CD4-positive, alpha-beta T cell treated with Interleukin-10 for 1 hour (primary cell): ENCODE results near the gene ARRDC3.

ENCODE experiments used
- DNase-seq: peaks from one replicate; pipeline ENCODE4 v3.0.0-alpha.2; 2020

The ARRDC3 gene

DNA sequence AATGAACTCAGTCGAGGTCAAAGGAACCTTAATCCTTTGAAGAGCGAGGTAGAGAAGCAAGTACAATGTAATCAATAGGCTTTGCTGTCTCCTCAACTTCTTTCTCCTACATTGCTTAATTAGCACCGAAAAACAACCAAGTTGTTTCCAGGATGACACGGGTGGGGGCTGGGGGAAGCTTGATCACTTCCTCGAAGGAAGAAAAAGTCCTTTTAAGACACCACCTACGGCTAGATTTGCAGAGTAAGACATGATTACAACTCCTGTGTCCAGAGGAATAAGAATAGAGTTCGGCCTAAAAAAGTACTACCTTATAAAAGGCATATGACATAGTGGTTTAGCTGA, 811 bp upstream of the ARRDC3 start:
- DNase-seq = peak; percentile 32

DNA sequence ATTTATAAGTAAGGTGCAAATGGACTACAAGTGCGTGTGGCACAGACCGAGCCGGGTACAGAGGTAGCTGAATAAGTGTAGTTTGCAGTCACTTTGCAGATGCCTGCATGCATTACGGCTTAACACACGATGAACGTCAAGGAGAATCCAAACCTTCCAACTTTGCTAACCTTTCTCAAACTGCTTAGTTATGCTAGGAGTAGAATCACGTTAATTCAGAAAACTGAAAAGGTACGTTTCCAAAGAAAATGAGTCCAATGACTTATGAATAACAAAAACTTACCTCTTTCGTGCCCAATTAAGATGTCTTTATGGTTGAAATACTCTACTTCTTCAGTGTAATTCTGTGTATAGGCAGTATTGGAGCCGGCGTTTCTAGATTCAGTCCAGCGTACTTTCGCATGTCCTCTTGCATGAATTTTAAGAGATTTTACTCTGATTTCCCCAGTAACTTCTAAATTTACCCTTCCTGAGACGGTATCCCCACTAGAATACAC, 539 bp downstream of the ARRDC3 start:
- peak; percentile 54 for DNase-seq

DNA sequence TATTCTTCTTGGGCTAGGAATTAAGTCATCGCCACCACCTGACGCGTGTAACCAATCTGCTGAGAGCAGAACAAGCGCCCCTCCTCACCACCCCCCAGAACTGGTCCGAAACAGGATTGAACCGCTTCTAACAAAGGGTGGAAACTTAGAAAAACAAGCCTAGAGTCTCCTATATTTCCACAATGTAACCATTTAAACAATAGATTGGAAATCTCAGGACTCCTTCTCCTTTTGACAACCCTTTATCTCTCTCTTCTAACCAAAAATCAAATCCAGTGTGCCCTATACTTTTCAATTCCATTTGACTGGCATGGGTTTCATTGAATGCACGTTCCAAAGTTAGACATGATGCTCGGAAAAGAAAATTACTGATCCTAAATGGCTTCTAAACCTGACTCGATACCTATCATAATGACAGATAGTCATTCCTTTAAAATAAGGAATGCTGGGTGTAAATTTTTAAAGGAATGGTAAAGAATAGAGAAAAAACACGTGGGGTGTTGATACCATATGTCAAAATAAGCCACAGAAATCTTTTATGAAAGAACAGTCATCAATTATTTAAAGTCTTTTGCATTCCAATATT, 1.2 kb downstream of the ARRDC3 start:
- peak; percentile 88 for DNase-seq

DNA sequence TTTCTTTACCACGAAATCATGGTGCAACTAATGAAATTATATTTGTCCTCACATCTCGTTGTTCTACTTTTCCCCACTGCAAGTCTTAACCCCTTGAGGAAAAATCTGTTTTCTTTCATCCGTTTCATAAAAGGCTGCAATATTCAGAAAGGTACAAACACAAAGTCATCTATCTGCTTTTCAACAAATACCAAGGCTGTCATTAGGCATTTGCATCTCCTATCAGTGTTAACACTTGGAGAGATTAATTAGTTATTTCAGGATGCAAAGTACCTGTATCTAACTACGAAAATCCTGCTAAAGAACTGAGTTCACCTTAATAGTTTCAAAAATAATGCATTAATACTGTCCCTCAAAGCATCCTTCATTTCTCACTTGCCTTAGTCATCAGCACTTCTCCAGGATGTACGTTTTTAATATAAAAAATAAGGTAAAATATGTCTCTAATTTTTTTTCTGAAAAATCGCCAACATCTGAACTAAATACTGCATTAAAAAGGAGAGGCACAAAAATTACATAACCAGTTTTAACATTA, 1.8 kb downstream of the ARRDC3 start:
- no peak for DNase-seq

DNA sequence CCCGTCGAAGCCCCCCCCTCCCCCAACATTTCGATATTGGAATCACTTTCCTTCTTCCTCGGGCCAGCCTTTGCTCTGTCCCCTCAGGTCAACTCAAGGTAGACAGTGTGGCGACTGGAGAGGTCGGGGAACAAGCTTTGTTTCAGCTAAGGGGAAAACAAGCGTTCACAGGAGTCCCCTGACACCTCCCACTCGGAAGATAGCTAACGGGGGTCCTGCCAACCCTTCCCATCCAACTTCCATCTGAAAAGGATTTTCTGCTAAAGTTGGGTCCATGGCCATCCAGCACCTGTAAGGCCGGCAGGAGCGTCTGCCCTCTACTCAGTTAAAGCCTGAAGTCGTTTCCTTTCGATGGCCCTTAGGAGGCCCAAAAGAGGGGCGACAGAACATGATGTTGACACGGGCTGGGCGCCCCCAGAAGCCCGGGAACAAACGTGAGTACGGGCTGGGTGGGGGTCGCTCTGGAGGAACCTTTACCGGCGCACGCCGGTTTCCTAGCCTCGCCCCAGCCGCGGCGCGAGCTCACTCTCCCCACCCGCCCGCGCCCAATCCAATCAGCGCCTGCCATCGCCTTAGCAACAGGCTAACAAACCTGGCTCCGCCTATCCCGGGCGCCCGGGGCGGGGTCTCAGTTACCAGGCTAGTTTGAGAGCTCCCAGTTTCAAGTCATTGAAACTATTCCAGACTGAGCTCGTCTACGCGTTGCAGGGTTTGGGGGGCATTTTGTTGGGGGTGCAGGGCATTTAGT, 2.5 kb downstream of the ARRDC3 start:
- peak; percentile 98 for DNase-seq

DNA sequence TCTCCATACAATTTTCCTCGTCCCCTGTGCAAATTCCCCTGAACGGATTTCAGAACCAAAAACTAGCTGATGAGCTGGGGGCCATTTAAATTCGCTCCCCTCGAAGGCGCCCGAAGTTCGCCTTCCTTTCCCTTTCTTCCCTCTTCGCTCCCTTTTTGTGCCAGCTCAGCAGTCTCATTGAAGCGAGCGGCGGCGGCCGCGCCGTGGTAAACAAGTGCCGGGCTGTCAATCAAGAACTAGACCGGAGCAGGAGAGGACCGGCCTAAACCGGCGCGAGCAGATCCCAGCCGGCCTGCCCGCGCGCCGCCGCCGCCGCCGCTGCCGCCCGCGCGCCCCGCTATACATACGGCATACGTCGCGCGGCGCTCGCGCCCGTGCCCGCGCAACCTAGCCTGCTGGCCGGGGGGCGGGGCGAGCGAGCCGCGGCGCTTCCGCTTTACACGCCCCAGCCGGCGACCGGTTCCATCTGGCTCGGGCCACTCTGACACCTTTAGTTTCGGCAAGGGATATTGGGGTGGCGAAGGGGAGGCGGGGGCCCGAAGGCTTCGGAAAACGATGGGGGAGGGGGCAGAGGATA, 3.1 kb downstream of the ARRDC3 start:
- DNase-seq = peak; percentile 96

DNA sequence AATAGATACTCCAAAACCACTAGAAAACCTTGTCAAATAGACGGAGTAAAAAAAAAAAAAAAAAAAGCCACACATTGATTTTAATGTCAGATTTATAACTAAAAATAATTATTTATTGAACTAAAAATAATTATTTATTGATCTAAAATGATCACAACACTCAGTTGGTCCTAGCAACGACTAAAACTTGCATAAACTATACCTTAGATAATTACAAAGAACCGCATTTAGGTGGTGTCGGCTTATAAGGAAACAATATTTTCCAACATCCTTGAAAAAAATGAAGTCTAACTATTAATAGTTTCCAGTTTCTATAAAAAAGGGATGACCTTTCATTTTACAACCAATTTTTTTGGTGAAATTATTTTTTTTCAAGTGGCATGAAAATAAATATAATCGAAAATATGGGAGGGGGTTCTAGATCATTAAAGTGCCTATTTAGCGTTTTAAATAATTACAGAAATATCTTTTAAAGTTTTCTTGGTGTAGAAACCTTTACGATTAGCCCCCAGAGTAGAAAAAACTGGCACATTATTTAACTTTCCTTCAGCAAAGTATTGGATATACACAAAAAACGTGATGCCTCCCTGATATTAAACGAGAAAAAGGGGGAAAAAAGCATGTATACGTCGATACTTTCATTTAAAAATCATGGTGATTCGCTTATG, 3.7 kb downstream of the ARRDC3 start:
- DNase-seq = no peak

DNA sequence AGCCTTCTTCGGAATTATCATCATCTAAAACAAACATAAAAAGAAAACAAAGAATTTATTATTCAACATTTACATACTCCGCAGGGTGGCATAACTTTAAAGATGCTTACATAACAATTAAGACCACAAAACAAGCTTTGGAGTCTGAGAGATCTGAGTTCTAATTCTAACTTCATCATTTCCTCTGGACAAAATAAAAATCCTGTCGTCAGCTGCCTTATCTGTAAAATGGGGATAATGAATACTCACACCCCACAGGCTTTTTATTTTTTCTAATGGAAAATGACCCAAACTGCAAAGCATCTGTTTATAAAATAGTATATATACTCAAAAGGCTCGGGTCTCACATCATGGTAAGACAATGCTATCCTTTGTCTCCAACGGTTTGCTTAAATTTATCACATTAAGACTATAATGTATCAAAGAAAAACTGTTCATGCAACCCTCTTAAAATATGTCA, 4.3 kb downstream of the ARRDC3 start:
- DNase-seq = no peak

DNA sequence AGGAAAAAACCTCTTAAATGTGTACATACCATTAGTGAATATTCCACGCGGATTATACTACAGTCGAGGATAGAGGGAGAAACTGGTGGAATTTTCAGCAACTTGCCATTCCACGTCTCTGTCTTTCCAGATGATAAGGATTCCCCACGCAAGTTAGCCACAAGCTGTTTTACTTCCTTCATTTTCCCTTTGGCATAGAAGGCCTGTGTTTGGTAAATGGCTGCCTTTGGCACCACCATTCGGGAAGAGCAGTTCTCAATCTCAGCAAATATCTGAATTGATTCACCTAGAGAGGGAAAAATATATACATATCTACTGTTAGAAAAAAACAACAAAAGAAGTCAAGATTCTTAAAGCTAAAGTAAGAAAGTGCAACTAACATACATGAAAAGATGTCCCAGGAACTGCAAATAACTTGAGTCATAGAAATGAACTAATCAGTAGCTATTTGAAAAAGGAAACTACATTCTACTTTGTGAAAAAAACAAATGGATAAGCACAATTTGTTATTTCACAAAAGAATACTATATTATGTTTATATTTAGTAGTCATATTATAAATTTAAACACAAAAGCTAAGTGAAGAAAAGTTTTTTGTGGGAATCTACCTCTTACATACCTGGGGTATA, 8.1 kb downstream of the ARRDC3 start:
- no peak for DNase-seq

DNA sequence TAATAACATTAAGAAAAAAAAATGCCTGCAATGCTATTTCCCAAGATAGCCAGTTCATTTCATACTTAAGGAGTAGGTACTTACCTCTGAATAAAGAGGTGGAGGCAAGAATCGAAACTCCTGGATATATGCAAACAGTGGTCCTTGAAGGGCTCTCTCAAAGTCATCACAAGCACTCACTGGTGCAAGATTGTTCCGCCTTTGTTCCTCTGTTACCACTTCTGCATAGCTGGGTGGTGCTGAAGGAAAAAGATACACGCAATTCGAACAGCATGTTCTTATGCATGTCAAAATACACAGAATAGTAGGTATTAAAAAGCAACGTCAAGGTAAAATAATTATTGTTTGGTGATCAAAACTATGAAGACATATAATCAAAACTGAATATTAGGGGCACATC, 9.5 kb downstream of the ARRDC3 start:
- no peak for DNase-seq

DNA sequence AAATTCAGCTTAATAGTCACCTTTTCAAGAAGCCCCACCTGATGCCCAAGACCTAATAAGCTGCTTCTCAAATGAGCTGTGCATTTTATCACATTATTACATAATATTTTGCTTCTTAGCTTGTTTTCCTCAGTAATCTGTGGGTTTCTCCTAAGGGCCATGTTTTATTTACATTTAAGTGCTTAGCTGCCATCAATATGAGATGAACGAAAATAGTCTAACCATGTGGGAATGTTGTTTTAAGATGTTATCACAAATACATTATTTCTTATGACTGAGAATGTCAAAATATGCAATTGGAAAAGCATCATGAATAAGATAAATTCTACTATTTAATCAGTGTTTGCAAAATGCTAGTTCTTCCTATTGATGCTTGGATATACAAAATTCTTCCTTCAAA, 10.1 kb downstream of the ARRDC3 start:
- no peak for DNase-seq

DNA sequence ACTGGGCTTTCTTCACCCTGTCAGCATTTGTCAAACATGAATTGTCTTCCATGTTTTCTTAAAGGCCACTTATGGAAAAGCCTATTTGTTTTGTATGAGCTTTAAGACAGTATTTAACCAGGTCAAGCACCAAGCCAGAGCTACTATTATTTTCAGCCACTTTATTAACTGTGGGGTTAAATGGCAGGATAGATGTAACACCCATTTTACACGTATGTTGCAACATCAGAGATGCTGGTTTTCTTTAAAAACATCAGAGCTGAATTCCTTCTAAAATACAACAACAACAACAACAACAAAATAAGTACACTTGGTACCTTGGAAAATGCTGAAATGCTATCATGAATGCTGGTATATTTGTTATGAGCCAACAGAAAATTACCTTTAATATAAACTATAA, 13.6 kb downstream of the ARRDC3 start:
- no peak for DNase-seq

DNA sequence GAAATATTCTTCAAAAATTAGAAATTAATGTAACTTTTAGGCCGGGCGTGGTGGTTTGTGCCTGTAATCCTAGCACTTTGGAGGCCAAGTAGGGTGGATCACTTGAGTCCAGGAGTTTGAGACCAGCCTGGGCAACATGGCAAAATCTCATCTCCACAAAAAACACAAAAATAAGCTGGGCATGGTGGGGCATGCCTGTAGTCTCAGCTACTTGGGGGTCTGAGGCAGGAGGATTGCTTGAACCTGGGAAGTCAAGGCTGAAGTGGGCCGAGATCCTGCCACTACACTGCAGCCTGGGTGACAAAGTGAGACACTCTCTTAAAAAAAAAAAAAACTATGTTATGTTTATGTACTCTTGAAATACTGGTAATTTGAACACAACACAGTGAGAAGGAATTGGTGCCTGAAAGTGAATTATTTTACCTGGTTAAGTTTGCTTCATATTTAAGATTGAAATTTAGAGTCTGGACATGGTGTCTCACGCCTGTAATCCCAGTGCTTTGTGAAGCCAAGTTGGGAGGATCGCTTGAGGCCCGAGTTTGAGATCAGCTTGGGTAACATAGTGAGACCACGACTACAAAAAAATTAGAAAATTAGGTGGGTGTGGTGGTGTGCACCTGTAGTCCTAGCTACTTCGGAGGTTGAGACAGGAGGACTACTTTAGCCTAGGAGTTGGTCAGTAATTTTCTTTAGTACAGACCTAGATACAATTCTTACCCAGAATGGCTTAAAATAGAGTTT, 15.0 kb downstream of the ARRDC3 start:
- no peak for DNase-seq

DNA sequence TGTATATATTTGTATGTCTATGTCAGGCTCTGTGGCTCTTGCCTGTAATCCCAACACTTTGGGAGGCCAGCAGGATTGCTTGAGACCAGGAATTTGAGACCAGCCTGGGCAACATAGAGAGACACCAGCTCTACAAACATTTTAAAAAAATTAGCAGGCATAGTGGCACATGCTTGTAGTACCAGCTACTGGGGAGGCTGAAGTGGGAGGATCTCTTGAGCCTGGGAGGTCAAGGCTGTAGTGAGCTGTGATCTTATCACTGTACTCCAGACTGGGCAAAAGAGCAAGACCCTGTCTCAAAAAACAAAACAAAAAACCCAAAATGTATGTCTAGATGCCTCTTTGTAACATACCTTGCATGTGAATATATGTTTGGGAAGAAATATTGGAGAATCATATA, 15.8 kb downstream of the ARRDC3 start:
- no peak for DNase-seq

DNA sequence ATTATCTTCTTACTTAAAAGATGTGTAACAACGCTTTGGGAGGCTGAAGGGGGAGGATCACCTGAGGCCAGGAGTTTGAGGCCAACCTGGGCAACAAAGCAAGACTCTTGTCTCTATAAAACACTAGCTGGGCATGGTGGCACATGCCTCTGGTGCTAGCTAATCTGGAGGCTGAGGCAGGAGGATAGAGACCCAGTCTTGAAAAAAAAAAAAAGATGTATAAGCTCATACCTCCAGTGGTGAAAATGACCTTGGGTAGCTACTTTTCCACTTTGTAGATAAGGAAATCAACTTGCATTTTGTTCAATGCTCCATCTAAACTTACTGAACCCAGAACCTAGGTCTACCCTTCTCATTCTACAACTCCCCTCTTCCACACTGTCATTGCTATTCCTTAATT, 16.6 kb downstream of the ARRDC3 start:
- DNase-seq = no peak

DNA sequence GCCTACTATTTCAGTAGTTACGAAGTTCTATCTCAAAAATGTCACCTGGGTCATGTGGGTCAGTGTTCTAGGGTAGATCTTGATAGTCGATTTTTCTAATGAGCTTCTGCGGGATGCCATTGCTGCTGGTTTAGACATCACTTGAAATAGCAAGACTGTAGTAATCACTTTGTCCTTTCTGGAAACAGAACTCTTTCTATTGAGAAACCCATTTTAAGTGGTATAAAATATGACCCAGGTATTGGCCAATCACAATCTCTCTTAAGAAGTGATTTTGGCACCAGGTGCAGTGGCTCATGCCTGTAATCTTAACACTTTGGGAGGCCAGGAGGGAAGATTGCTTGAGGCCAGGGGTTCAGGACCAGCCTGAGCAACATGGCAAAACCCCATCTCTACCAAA, 17.6 kb downstream of the ARRDC3 start:
- DNase-seq = no peak

DNA sequence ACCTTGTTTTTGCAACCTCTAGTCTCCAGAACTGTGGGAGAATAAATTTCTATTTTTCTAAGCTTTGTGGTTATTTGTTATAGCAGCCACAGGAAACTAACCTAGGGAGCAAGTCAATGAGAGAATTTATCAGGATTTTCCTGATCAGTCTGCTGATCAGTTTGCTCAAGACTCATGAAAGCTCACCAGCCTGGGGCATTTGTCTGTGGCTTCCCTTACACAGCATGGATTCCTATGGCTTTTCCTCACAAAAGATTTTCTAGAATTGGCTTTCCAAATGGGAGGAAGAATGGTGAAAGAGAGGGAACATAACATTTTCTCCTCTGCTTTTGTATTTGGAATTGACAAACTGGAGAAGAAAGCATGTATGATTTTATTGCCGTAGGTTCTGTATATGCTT, 20.2 kb downstream of the ARRDC3 start:
- DNase-seq = no peak

DNA sequence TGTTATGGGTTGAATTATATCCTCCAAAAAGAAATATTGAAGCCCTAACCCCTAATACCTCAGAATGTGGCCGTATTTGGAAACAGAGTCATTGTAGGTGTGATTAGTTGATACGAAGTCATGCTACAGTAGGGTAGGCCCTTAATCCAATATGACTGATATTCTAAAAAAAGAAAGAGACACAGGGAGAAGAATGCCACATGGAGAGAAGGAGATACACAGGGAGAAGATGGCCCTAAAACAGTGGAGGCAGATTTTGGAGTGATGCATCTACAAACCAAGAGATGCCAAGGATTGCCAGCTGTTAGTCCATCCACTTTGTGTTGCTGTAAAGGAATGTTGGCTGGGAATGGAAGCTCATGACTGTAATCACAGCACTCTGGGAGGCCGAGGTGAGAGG, 21.3 kb downstream of the ARRDC3 start:
- no peak for DNase-seq

DNA sequence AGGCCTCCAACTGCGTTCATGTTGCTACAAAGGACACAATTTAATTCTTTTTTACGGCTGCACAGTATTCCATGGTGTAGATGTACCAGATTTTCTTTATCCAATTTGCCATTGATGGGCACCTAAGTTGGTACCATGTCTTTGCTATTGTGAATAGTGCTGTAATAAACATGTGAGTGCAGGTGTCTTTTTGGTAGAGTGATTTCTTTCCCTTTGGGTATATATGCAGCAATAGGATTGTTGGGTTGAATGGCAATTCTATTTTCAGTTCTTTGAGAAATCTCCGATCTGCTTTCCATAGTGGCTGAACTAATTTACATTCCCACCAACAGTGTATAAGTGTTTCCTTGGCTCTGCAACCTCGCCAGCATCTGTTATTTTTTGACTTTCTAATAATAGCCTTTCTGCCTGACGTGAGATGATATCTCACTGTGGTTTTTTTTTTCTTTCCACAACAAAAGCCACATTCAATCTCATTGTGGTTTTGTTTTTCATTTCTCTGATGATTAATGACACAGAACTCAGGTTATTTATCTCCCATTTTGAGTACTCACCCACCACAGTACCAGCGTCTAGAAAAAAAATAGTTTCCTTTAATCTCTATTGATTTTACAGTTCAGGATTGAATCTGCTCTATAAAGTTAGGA, 21.9 kb downstream of the ARRDC3 start:
- no peak for DNase-seq

DNA sequence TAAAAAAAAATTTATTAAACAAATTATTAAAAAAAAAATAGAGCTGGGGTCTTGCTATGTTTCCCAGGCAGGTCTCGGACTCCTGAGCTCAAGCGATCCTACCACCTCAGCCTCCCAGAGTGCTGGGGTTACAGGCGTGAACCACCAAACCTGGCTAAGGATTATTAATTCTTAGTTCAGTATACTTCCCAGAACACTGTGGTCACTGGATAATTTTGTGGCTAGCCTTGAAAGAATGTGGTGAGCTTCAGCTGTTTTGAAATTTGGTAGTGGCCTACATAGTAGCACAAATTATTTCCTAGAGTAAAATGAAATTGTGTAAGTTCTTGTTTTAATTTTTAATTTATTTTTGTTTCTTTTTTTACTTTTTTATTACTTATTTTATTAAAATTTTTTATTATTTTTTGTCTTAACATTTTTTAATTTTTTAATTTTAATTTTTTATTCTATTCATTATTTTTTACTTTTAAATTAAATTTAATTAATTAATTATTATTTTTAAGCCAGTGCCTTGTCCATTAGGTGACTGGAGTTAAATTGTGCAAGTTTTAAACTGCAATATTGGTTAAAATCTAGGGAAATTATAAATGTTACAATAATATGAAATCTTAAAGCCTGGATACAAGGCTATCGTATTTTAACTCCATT, 23.0 kb downstream of the ARRDC3 start:
- DNase-seq = no peak

DNA sequence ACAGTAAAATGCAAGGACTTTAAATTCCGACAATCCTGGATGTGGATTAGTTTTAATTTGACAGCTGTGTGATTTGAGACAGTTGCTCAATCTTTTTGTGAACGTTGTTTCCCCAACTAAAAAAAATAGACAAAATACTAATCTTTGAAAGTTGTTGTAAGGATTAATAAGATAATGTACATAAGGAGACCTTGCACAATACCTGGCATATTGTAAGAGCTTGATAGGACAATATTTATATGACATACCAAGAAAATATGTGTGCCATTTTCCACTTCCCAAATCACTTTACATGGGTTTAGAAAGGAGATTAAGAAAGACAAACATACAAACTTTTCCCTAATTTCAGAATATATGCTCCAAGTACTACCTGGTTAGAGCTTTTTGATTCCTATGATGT, 25.3 kb downstream of the ARRDC3 start:
- no peak for DNase-seq
